ENCODE measurements around the gene CENPO.

The CENPO gene, protein sequence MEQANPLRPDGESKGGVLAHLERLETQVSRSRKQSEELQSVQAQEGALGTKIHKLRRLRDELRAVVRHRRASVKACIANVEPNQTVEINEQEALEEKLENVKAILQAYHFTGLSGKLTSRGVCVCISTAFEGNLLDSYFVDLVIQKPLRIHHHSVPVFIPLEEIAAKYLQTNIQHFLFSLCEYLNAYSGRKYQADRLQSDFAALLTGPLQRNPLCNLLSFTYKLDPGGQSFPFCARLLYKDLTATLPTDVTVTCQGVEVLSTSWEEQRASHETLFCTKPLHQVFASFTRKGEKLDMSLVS

DNA sequence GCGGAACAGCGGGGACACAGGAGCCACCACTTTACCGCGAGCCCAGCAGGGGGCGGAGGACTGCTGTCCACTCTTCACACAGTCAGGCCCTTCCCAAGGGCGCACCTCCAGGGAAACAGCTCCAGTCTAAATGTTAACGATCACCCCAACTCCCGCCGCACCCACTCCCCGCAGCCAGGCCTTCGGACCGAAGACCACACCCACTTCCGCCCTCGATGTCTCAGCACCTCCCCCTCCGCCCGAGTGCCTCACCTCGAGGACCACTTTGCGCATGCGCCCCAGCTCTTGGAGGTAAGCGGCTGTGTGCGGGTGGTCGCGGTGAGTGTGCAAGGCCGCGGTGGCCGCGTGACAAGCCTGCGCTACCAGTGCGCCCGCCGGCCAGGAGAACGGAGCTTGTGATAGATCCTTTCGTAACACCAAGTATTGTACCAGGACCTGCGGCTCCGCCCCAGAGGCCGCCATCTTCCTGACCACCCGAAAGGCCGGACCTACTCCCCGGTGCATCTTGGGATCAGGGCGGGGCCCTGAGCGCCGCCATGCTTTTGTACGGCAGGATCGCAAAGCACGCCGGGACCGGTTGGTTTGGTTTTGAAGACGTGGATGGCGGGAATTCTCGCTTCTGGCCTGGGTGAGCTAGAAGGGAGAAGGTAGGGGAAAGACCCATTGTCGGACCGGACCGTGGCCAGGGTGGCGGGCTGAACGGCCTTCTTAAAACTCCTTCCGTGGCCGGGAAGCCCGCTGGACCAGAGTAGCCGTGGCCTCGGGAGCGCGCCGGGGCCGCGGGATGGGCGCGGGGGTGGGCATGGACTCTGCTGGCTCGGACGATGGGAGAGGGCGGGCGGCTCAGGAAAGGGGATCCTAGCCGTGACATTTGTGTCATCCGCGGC lies at the start of gene CENPO, which contains the start of gene PTRHD1:
TSS of gene CENPO (plus strand) at position 552 of the 887 bp plus-strand sequence. CDS start 495 bp downstream, outside the sequence.
TSS of gene PTRHD1 (minus strand) at position 518 of the 887 bp plus-strand sequence. CDS start at position 504, 14 bp downstream.
- H3K4me3 ChIP-seq (ENCODE audit: low read depth, low read length) = peak within 1 kb of the TSS; percentile 64
- DNase-seq (ENCODE audit: low read depth) = peak; percentile 87

DNA sequence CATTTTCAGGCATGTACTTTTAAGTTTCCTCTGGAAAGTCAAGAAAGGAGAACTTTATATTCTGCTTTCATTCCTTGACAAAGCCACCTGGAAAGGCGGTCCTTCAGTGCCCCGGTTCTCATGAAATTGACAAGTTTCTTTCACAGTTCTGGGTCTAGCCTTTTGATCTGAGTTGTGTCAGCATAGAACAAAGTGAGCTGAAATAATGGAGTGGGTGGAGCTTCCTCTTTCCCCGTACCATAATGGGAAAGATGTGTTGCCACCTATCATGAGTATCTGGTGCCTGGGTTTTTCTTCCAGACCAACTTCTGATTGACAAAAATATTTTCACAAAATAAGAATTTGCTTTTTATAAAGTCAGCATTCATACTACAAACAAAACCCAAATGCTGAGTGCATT lies 49.3 kb upstream of the CENPO start:
- H3K4me3 ChIP-seq (ENCODE audit: low read depth, low read length) = no peak overlapping the region
- DNase-seq (ENCODE audit: low read depth) = no peak

DNA sequence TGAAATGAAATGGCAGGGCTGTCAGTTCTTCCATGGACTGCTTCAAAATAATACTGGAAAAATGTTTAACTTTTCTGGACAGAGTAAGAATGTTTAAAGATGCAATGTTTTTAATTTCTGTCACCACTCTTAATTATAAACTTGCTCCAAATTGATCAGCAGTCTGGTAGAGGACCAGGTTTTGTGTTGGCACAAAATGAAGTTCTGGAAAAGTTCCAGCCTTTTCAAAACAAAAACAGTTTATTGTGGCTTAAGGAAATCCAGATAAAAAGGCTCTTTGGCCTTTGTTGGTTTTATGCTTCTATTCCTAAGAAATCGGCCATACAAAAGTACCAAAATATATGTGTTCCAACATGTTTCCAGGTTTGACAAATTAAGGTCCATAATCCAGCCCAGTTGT lies 48.9 kb upstream of the CENPO start:
- no peak for DNase-seq (ENCODE audit: low read depth)
- no peak overlapping the region for H3K4me3 ChIP-seq (ENCODE audit: low read depth, low read length)

DNA sequence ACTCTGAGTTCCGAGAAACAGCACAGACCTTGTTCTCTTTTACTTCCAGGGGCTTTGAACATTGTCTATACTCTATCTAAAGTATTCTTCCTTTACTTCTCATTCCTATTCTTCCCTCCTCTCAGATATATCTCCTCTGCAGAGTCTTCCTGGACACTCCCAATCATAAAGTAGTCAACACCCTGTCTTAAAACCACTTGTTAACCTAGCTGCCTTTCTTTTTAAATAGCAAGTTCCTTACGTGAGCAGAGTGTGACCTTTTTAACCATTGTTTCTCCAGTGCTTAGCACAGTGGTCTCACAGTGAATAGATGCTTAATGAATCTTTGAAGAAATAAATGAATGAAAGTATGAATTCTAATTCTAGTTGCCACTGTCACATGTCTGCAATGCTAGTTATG lies 47.4 kb upstream of the CENPO start:
- H3K4me3 ChIP-seq (ENCODE audit: low read depth, low read length) = no peak overlapping the region
- DNase-seq (ENCODE audit: low read depth) = no peak

DNA sequence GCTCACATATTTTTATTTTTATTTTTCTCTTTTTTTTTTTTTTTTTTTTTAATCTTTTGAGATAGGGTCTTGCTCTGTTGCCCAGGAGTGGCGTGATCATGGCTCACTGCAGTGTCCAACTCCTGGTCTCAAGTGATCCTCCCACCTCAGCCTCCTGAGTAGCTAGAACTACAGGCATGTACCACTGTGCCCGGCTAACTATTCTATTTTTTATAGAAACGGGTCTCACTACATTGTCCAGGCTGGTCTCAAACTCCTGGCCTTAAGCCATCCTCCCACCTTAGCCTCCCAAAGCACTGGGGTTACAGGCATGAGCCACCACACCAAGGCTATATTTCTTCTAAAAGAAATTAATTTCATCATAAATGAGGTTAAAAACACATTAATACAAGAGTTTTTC lies 45.9 kb upstream of the CENPO start:
- H3K4me3 ChIP-seq (ENCODE audit: low read depth, low read length) = no peak overlapping the region
- DNase-seq (ENCODE audit: low read depth) = no peak

DNA sequence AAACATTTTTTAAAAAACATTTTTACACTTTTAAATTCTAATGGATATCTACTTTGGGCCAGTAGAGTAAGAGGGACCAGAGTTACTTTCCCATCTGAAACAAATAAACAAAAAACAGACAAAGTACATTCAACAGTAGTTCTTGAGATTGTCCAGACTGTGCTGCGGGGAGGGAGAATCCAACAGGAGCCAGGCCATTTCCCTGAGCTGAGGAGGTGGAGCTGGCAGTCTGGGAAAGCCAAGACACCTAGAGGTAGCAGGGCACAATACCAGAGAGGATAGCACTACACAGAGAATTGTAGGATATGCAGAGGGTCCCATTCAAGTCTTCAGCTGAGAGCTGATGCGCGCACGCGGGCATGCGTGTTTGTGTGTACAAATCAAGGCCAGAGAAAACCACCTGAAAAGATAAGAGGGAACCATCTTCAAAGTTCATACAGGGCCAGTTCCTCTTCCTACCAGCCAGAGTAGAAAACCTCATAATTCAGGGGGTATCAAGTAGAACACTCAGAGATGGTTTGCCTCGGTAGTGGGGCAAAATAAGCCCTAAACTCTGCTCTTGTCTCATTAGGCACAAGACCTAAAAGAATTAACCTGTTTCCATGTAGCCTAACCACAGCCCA lies 44.0 kb upstream of the CENPO start:
- no peak overlapping the region for H3K4me3 ChIP-seq (ENCODE audit: low read depth, low read length)
- DNase-seq (ENCODE audit: low read depth) = no peak

DNA sequence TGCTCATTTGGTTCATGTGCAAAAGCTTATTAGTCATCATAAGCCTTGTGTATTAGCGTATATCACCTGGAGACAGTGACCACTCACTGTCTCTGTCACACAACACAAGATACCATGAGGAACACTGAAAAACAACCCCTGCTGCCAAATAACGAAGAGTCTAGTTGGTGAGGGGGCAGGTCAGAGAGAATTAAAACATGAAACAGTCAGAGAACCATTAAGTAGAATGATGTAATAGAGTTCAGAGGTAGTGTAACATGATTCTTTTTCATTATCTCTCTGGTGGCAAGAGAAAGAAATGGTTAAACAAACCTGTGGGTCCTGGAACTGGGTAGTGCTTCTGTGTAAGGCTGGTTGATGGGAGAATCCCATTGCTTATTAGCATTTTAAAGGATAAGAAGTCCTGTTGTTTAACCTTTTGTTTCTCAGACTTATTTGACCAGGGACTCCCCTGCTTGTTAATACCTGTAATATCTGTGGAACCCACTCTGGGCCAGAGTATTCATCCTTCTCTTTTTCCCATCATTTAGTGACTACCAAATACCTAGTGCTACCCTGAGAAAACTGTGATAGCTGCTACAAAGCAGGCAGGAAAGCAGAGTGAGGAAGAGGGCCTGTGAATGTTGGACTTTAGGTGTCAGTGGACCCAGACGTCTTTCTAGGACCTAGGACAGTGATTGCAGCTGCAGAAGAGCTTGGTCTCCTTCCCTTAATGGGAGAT lies 38.1 kb upstream of the CENPO start:
- no peak for DNase-seq (ENCODE audit: low read depth)
- H3K4me3 ChIP-seq (ENCODE audit: low read depth, low read length) = no peak overlapping the region

DNA sequence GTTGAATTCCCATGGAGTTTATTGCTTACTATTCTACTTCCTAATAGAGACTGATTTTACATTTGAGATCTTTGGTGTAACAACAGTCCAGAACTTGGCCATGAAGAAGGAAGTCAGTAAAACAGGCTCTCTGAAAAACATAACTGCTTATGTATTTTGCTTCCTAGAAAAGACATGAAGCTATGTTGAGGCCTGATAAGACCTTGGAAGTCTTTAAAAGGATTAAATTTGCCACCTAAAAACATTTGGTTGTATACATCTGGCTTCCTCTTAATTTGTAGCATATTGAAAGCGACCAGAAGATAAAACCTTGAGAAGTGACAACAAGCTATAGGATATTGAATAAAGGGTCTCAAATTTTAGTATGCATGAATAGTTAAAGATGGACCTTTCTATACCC lies 36.4 kb upstream of the CENPO start:
- H3K4me3 ChIP-seq (ENCODE audit: low read depth, low read length) = no peak overlapping the region

DNA sequence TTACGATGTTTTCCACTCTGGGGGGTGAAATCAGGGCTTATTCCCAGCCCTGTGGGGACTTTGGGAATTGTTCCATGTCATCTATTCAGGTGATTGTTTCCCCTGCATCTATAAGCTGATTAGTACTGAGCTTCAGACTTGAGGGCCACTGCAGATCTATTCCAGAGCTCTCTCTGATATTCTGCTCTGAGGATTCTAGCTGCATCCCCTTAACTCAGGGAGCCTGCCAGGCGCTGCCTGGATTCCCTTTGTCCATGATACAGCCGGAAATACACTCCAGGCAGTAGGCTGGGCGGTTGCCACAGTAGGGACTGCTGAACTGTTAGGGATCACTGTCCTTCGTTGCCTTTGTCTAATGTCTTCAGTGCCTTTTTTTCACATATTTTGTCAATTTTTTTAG lies 31.4 kb upstream of the CENPO start:
- no peak for DNase-seq (ENCODE audit: low read depth)

More for the DNA sequence above, 36.4 kb upstream of the CENPO start:
- DNase-seq (ENCODE audit: low read depth) = no peak

DNA sequence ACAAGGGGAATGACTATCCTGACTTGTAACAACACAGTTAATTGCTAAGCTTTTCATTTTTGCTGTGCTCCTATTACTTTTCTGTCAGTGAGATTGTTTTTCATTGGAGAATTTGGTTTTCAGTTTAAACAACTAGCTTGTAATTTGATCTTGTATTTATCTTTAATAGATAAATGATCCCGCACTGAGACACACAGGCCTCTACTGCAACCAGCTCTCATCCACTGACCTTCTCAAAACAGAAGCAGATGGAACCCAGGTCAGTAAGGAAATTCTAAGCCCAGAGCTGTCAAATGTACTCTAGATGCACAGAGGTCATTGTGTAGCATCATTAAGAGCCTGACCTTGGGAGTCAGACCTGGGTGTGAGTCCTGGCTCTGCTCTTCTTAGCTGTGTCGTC lies 30.7 kb upstream of the CENPO start:
- DNase-seq (ENCODE audit: low read depth) = no peak
- no peak overlapping the region for H3K4me3 ChIP-seq (ENCODE audit: low read depth, low read length)

More for the DNA sequence above, 31.4 kb upstream of the CENPO start:
- no peak overlapping the region for H3K4me3 ChIP-seq (ENCODE audit: low read depth, low read length)

DNA sequence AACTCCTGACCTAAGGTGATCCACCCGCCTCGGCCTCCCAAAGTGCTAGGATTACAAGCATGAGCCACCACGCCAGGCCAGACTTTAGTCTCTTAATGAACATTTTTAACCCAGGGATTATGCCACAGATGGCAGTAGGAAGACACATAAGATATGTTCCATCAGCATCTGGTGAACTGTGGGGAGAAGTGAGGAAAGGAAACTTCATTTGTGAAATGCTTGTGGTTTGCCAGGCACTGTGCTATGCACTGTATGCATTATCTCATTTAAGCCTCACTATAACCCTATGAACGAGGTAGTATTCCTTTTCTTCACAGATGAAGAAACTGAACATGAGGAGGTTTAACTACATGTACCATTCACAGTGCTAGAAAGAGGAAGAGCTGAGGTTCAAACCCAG lies 29.4 kb upstream of the CENPO start:
- H3K4me3 ChIP-seq (ENCODE audit: low read depth, low read length) = no peak overlapping the region
- DNase-seq (ENCODE audit: low read depth) = no peak

DNA sequence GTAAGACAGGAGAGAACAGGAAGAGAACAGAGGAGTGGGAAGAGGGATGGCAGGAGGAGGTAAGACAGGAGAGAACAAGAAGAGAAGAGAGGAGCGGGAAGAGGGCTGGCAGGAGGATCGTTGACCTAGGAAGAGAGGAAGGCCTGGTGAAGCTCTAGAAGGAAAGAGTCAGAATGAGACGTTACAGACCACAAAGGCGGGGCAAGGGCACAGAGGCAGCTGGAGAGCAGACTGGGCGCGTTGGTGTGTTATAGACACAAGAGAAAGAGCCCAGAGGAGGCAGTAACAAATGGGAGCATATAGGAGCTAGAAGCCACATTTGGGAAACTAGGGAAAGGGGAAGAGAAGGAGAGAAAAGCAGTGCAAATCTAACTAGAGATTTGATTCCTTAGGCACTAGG lies 26.6 kb upstream of the CENPO start:
- DNase-seq (ENCODE audit: low read depth) = no peak
- H3K4me3 ChIP-seq (ENCODE audit: low read depth, low read length) = no peak overlapping the region

DNA sequence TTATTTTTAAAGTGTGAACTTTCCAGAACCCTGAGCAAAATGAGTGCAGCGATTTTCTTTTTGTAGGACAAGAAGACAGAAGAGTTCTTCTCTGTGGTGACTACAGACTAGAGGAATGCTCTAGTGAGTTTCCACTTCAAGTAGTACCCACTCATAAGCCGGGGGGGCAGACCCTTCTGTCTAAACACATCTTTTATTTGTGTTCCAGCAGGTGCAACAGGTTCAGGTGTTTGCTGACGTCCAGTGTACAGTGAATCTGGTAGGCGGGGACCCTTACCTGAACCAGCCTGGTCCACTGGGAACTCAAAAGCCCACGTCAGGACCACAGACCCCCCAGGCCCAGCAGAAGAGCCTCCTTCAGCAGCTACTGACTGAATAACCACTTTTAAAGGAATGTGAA lies 25.2 kb upstream of the CENPO start:
- H3K4me3 ChIP-seq (ENCODE audit: low read depth, low read length) = no peak overlapping the region
- DNase-seq (ENCODE audit: low read depth) = no peak

DNA sequence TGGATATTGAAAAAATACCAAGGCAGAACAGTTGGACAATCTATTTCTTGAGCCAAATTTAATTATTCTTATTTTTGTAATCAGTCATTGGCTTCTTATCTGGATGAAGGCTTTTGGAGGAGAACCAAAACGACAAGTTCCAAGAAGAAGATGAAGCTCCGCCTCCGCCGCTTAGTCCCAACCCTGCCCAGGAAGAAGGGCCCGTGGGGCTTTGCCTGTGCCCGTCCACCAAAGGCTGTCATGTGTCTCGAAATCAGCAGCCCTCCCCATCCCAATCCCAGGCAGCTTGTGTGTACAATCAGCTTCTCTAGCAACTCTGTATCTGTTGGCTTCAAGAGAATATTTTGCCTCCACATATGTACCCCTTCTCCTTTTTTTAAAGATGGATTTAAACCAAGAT lies 24.6 kb upstream of the CENPO start:
- no peak overlapping the region for H3K4me3 ChIP-seq (ENCODE audit: low read depth, low read length)
- no peak for DNase-seq (ENCODE audit: low read depth)

DNA sequence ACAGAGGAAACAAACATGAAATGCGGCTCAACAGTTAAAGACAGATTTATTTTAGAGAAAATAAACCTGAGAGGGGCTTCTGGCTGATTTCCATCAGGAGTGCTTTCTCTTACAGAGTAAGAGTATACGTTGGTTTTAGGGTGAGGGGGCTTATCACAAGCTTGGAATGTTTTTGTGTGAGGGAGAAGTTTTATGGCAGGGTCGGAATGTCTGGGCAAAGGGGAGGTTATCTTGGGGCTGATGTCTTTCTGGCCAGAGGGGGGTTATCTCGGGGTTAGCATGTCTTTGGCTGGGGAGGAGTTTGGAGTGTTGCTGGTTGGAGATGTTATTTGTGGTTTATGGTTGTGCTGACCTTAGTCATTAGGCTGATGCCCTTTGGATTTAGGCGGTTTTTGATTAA lies 22.2 kb upstream of the CENPO start:
- H3K4me3 ChIP-seq (ENCODE audit: low read depth, low read length) = no peak overlapping the region
- no peak for DNase-seq (ENCODE audit: low read depth)

DNA sequence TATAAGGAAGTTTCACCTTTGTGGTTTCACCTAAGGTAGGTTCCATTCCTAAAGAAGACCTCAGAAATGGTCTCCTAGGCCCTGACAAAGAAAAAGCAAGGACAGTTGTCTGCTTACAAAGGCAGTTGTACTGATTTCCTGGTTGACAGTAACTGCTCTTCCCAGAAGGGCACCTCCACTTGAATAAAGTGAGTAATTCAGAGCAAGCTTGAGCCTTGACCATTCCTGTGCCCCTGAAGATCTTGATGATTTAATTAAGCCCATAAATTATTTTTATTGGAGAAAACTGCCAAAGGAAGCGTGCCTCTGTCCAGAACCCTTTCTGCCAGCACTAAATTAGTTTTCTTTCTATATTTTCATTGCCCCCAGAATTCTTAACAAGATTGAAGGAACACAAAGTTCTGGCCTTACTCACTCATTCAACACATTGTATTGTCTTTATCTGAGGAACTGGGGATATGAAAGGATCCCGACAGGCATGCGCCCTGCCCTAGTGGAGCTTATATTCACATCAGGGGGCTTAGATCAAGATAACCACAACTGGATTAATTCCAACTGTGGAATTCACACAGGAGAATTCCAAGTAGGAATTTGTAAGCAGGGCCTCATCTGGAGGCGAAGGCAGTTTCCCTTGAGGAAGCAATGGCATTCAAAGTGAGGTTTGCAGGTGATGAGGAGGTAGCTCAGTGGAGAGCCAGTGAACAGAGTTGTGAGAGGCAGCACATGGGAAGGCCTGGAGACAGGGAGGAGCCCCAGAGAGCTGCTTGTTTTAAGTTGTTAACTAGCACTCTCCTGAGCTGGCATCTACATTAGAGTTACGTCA lies 21.2 kb upstream of the CENPO start:
- no peak for DNase-seq (ENCODE audit: low read depth)
- no peak overlapping the region for H3K4me3 ChIP-seq (ENCODE audit: low read depth, low read length)

DNA sequence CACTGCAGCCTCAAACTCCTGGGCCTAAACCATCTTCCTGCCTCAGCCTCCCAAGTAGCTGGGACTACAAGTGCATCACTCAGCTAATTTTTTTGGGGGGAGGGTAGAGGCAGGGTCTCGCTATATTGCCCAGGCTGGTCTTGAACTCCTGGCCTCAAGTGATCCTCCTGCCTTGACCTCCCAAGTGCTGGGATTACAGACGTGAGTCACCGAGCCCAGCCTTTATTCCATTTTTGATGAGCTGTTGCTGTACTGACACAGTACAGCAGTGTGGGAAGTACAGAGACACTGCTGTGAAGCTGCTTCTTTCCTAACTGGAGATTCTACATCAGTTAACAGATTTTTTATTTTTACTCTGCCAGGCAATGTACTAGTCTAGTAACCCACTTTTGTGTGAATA lies 18.9 kb upstream of the CENPO start:
- no peak for DNase-seq (ENCODE audit: low read depth)

DNA sequence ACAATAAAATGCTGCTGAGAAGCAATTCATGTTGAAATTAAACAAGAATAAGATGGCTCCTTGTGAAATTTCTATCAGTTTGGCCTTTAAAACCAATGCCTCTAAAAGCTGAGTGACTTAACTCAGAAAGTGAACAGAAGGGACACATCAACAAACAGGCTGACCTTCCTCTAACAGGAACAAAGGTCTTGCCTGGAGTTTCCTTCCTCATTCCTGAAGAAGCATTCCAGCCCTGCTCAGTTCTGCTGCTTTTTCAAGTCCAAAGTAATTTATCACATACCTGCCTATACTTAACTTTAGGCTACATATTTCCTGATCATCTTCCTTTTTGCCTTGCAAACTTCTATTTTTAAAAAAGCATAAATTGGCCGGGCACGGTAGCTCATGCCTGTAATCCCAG lies 14.1 kb upstream of the CENPO start:
- no peak overlapping the region for H3K4me3 ChIP-seq (ENCODE audit: low read depth, low read length)
- no peak for DNase-seq (ENCODE audit: low read depth)

More for the DNA sequence above, 18.9 kb upstream of the CENPO start:
- no peak overlapping the region for H3K4me3 ChIP-seq (ENCODE audit: low read depth, low read length)

DNA sequence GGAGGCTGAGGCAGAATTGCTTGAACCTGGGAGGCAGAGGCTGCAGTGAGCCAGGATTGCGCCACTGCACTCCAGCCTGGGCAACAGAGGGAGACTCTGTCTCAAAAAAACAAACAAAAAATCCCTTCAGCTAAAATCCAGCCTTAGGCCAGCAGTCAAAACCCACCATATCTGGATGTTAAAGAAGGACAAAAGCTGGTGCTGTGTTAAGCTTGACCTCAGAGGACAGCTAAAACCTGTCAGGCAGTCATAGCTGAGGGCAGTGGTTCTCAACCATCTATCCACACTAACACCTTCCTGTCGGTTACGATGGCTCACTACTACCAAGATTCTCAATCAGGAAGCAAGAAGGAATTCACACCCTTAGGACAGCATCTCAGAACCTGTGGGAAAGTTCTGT lies 9.6 kb upstream of the CENPO start:
- no peak for DNase-seq (ENCODE audit: low read depth)

More for the DNA sequence above, 9.6 kb upstream of the CENPO start:
- no peak overlapping the region for H3K4me3 ChIP-seq (ENCODE audit: low read depth, low read length)
